ENCODE results near the gene RANGRF. TPM values are rescaled to one million over a fixed set of nuclear protein-coding genes. Genes with fewer than 3 reads are reported as not detected.
A peak's percentile ranks its signal among the peaks of the same experiment; 100 is the strongest.

The RANGRF gene
- total RNA-seq, 1 donor from 2014 or later: 11.9 TPM

GRCh38 chr17:8318010-8318935 lies 29.8 kb downstream of the RANGRF start:
- H3K27ac ChIP-seq: no peak overlapping the region
- H3K9ac ChIP-seq: no peak overlapping the region
- H3F3A ChIP-seq (ENCODE audit: low read depth): peaks cover 3% of the 10 kb centered on the region
- Mint-ChIP-seq H3K27ac (no peak overlapping the region), H3K4me1 (peaks cover 20% of the 10 kb centered on the region), H3K27me3 (ENCODE audit: insufficient read depth, low read depth) (peaks cover 32% of the 10 kb centered on the region), H3K9me3 (no peaks in the 10 kb centered on the region), H3K4me3 (no peak overlapping the region), H3K36me3 (no peaks in the 10 kb centered on the region)
- H3K4me2 ChIP-seq: no peak overlapping the region
- DNase-seq (ENCODE audit: low spot score): no peak
- H3K36me3 ChIP-seq: no peaks in the 10 kb centered on the region
- peaks cover 11% of the 10 kb centered on the region for H3K4me1 ChIP-seq
- H3K4me3 ChIP-seq: no peak overlapping the region
- H3K79me2 ChIP-seq (ENCODE audit: low read depth): no peaks in the 10 kb centered on the region
- H3K9me3 ChIP-seq (ENCODE audit: low read depth): no peaks in the 10 kb centered on the region
- no peak for TF ChIP-seq CTCF (IDR thresholded peaks at IDR 0.05)
- TF ChIP-seq EZH2 (IDR thresholded peaks at IDR 0.05): no peak
- no peak for TF ChIP-seq EZH2phosphoT487 (IDR thresholded peaks at IDR 0.05)
- no peak overlapping the region for H2AFZ ChIP-seq (replicated peaks)
- no peaks in the 10 kb centered on the region for H4K20me1 ChIP-seq (ENCODE audit: low read depth)
- peaks cover 48% of the 10 kb centered on the region for H3K27me3 ChIP-seq

GRCh38 chr17:8320262-8320661 lies 31.8 kb downstream of the RANGRF start:
- H3K27ac ChIP-seq: no peak overlapping the region
- no peaks in the 10 kb centered on the region for H3K9me3 Mint-ChIP-seq
- H3K9ac ChIP-seq: no peak overlapping the region
- H4K20me1 ChIP-seq (ENCODE audit: low read depth): no peaks in the 10 kb centered on the region
- no peak for DNase-seq (ENCODE audit: low spot score)
- H3K27me3 Mint-ChIP-seq (ENCODE audit: insufficient read depth, low read depth): peaks cover 19% of the 10 kb centered on the region
- no peaks in the 10 kb centered on the region for H3K9me3 ChIP-seq (ENCODE audit: low read depth)
- H2AFZ ChIP-seq (replicated peaks): no peak overlapping the region
- peak overlapping the region; percentile 50 for H3K4me3 Mint-ChIP-seq
- H3K27ac Mint-ChIP-seq: no peak overlapping the region
- no peaks in the 10 kb centered on the region for H3K4me1 ChIP-seq
- H3K27me3 ChIP-seq: peaks cover 37% of the 10 kb centered on the region
- peaks cover 13% of the 10 kb centered on the region for H3K4me1 Mint-ChIP-seq
- no peaks in the 10 kb centered on the region for H3K79me2 ChIP-seq (ENCODE audit: low read depth)
- TF ChIP-seq EZH2phosphoT487 (IDR thresholded peaks at IDR 0.05): no peak
- no peak for TF ChIP-seq CTCF (IDR thresholded peaks at IDR 0.05)
- no peak for TF ChIP-seq EZH2 (IDR thresholded peaks at IDR 0.05)
- H3K36me3 Mint-ChIP-seq: no peaks in the 10 kb centered on the region
- H3K4me3 ChIP-seq: no peak overlapping the region
- peaks cover 3% of the 10 kb centered on the region for H3F3A ChIP-seq (ENCODE audit: low read depth)
- no peak overlapping the region for H3K4me2 ChIP-seq
- no peaks in the 10 kb centered on the region for H3K36me3 ChIP-seq

GRCh38 chr17:8320990-8321389 lies 32.5 kb downstream of the RANGRF start:
- H3K27me3 Mint-ChIP-seq (ENCODE audit: insufficient read depth, low read depth): peaks cover 17% of the 10 kb centered on the region

More at GRCh38 chr17:8320990-8321389, 32.5 kb downstream of the RANGRF start:
- Histone ChIP-seq H3K27me3 (peaks cover 37% of the 10 kb centered on the region), H3K9ac (no peak overlapping the region), H3K4me1 (no peaks in the 10 kb centered on the region), H4K20me1 (ENCODE audit: low read depth) (no peaks in the 10 kb centered on the region), H3F3A (ENCODE audit: low read depth) (no peaks in the 10 kb centered on the region), H3K36me3 (no peaks in the 10 kb centered on the region), H2AFZ (replicated peaks) (no peak overlapping the region), H3K9me3 (ENCODE audit: low read depth) (no peaks in the 10 kb centered on the region), H3K4me3 (no peak overlapping the region), H3K4me2 (no peak overlapping the region), H3K79me2 (ENCODE audit: low read depth) (no peaks in the 10 kb centered on the region), H3K27ac (no peak overlapping the region)
- H3K27ac Mint-ChIP-seq: no peak overlapping the region
- H3K36me3 Mint-ChIP-seq: no peaks in the 10 kb centered on the region
- no peak for DNase-seq (ENCODE audit: low spot score)
- H3K9me3 Mint-ChIP-seq: no peaks in the 10 kb centered on the region
- H3K4me3 Mint-ChIP-seq: no peak overlapping the region
- no peak for TF ChIP-seq EZH2 (IDR thresholded peaks at IDR 0.05)
- TF ChIP-seq CTCF (IDR thresholded peaks at IDR 0.05): no peak
- TF ChIP-seq EZH2phosphoT487 (IDR thresholded peaks at IDR 0.05): no peak
- H3K4me1 Mint-ChIP-seq: peaks cover 9% of the 10 kb centered on the region

Measured in neural progenitor cell (in vitro differentiated cells).